K562 (cell line): ENCODE data around the gene AUNIP. TPM values are rescaled to one million over a fixed set of nuclear protein-coding genes. Genes with fewer than 3 reads are reported as not detected.

Experiments used
- AFF4 ChIP-seq: sonication (generic); formaldehyde crosslinking; IDR thresholded peaks from 2 replicates; pipeline ENCODE4 v1.8.0; 2023; ENCODE audit warnings: mild to moderate bottlenecking, missing genetic modification reagents
- CAMTA2 ChIP-seq: fragments of 250-450 bp; sonication (Bioruptor Pico); conservative IDR thresholded peaks from 2 replicates; pipeline ENCODE4 v1.5.1; 2022
- CREB5 ChIP-seq: fragments of 250-450 bp; sonication (Bioruptor Pico); IDR thresholded peaks from 2 replicates; pipeline ENCODE4 v1.5.0; 2020; ENCODE audit warnings: mild to moderate bottlenecking
- E2F8 ChIP-seq: fragments of 450-650 bp; IDR thresholded peaks from 2 replicates; pipeline ENCODE4 v1.7.1; 2018; ENCODE audit warnings: mild to moderate bottlenecking, low read depth; ENCODE audit not compliant: partially characterized antibody
- HEY1 ChIP-seq: fragments of 250-450 bp; sonication (Bioruptor Pico); IDR thresholded peaks from 2 replicates; pipeline ENCODE4 v1.5.0; 2020; ENCODE audit warnings: mild to moderate bottlenecking, moderate library complexity, borderline replicate concordance
- HOMEZ ChIP-seq: fragments of 250-450 bp; sonication (Bioruptor Pico); IDR thresholded peaks from 2 replicates; pipeline ENCODE4 v1.4.0; 2020; ENCODE audit warnings: mild to moderate bottlenecking, moderate library complexity
- LARP7 ChIP-seq: fragments of 450-650 bp; IDR thresholded peaks from 2 replicates; pipeline ENCODE4 v1.6.1; 2016
- MAFK ChIP-seq: IDR thresholded peaks from 2 replicates; pipeline ENCODE4 v1.6.1; 2011; ENCODE audit warnings: low read length, improper control_type of control experiment
- MCM5 ChIP-seq: fragments of 450-650 bp; IDR thresholded peaks from 2 replicates; pipeline ENCODE4 v1.6.1; 2016; ENCODE audit warnings: low read depth
- MLX ChIP-seq, 2 experiments: fragments of 450-650 bp in 1 of 2; sonication (generic) in 1 of 2; formaldehyde crosslinking; conservative IDR thresholded peaks; 2 replicates each; pipeline versions ENCODE4 v1.4.0 to v1.8.1; 2020 to 2022; ENCODE audit warnings: mild to moderate bottlenecking in 1 of 2, missing genetic modification reagents in 1 of 2
- NCOR1 ChIP-seq: fragments of 450-650 bp; IDR thresholded peaks from 2 replicates; pipeline ENCODE4 v1.6.1; 2016; ENCODE audit warnings: mild to moderate bottlenecking, moderate library complexity
- PHF21A ChIP-seq: fragments of 450-650 bp; IDR thresholded peaks from 2 replicates; pipeline ENCODE4 v1.6.1; 2017; ENCODE audit warnings: low read depth, borderline replicate concordance
- POLR3G ChIP-seq: IDR thresholded peaks from 2 replicates; pipeline ENCODE4 v1.6.1; 2011; ENCODE audit not compliant: insufficient read length, insufficient replicate concordance; ENCODE audit errors: extremely low read depth
- TARDBP ChIP-seq: fragments of 450-650 bp; IDR thresholded peaks from 2 replicates; pipeline ENCODE4 v1.6.1; 2016
- ZNF263 ChIP-seq: sonication (generic); formaldehyde crosslinking; IDR thresholded peaks from 2 replicates; pipeline ENCODE4 v1.8.0; 2022; ENCODE audit warnings: mild to moderate bottlenecking, missing genetic modification reagents, borderline replicate concordance
- ZNF311 ChIP-seq: fragments of 250-450 bp; sonication (Bioruptor Pico); IDR thresholded peaks from 2 replicates; pipeline ENCODE4 v1.4.0; 2020; ENCODE audit warnings: mild to moderate bottlenecking, moderate library complexity
- ZNF77 ChIP-seq: fragments of 250-450 bp; sonication (Bioruptor Pico); IDR thresholded peaks from 2 replicates; pipeline ENCODE4 v1.5.0; 2020
- ZNF785 ChIP-seq: fragments of 250-450 bp; sonication (Bioruptor Pico); IDR thresholded peaks from 2 replicates; pipeline ENCODE4 v1.4.0; 2020; ENCODE audit warnings: mild to moderate bottlenecking
- polyA plus RNA-seq, 8 experiments: library from polyadenylated mRNA; depleted of rRNA in 4 of 8; stranded (reverse) in 5 of 8; unstranded in 3 of 8; fragments of >200 nt; fragmentation: Nextera tagmentation in 2 of 8; fragmentation: Illumina TruSeq in 1 of 8; extraction: Ambion mirVana in 2 of 8; extraction: Trizol in 1 of 8; gene quantifications; 2 replicates each; pipeline versions ENCODE4 v1.2.1 to v1.2.3, GENCODE V29; 2011 to 2014; ENCODE audit warnings: inconsistent platforms in 1 of 8, missing spikeins in 1 of 8
- total RNA-seq, 7 experiments: library from RNA; depleted of rRNA in 6 of 7; stranded (reverse); fragments of >200 nt in 6 of 7; fragmentation: Illumina TruSeq in 2 of 7; extraction: Trizol in 2 of 7; gene quantifications; 2 replicates each; pipeline versions ENCODE4 v1.2.1 to v1.2.3, GENCODE V29; 2011 to 2021; ENCODE audit warnings: low replicate concordance in 1 of 7

The AUNIP gene
- total and polyA plus RNA-seq, 9 of the 15 experiments (the other 6 are each of a cell fraction or from before 2014, with no cell fraction given), result 12.1 to 53.8 (median 47.1) TPM

GRCh38 chr1:25875154-25875855, 16.0 kb upstream of the AUNIP start, which contains the start of gene PAQR7 (continued):
- TF ChIP-seq MLX (CRISPR knock-in tag; conservative IDR thresholded peaks at IDR 0.05), result 0 out of 4 replicates have a peak, but pooled peaks of 1 of the 2 experiments have one; percentile 66
- TF ChIP-seq ZNF77 (CRISPR knock-in tag), result no peak
- no peak for TF ChIP-seq POLR3G
- TF ChIP-seq ZNF311, result no peak
- no peak for TF ChIP-seq MCM5
- TF ChIP-seq LARP7, result peak; percentile 84
- peak; percentile 99 for TF ChIP-seq ZNF263 (CRISPR knock-in tag)
- TF ChIP-seq MAFK, result no peak
- TF ChIP-seq ZNF785 (CRISPR knock-in tag), result no peak
- no peak for TF ChIP-seq E2F8
- TF ChIP-seq CREB5 (CRISPR knock-in tag), result no peak
- no peak for TF ChIP-seq CAMTA2
- TF ChIP-seq PHF21A, result no peak
- no peak for TF ChIP-seq NCOR1
- TF ChIP-seq TARDBP, result peak; percentile 52; the same call in 1 of the 2 replicates
- TF ChIP-seq HOMEZ (CRISPR knock-in tag), result no peak
- TF ChIP-seq AFF4 (CRISPR knock-in tag), result peak; percentile 46
- TF ChIP-seq HEY1, result no peak
